HEK293 (cell line): ENCODE data around the gene NCAN.

Experiments
- CTCF ChIA-PET: fragments of 350-600 bp; formaldehyde crosslinking; extraction: SDS; loops from one replicate; lab custom pipeline; 2021; ENCODE audit warnings: antibody characterized with exemption; lab: Yijun Ruan, JAX
- POLR2A ChIA-PET: fragments of 300-600 bp; formaldehyde crosslinking; extraction: SDS; loops from one replicate; lab custom pipeline; 2020; ENCODE audit warnings: antibody characterized with exemption, inconsistent platforms; lab: Yijun Ruan, JAX
- H3K27ac ChIP-seq: fragments of 200-500 bp; sonication (Bioruptor generic); 2 replicates; pipeline ENCODE4 v1.5.1; 2014; ENCODE audit warnings: low read depth, low read length, control low read depth, inconsistent platforms; ENCODE audit errors: extremely low read depth
- H3K36me3 ChIP-seq, 2 experiments: fragments of 200-500 bp in 1 of 2; sonication (Bioruptor generic) in 1 of 2; 1 replicate in 1 of 2; 2 replicates in 1 of 2; pipeline ENCODE4 v1.5.1; 2014 to 2017; ENCODE audit warnings: inconsistent platforms in 2 of 2, low read length in 2 of 2; ENCODE audit not compliant: control insufficient read depth in 2 of 2, insufficient read depth in 1 of 2
- H3K4me1 ChIP-seq: fragments of 200-500 bp; sonication (Bioruptor generic); 2 replicates; pipeline ENCODE4 v1.5.1; 2014; ENCODE audit warnings: mild to moderate bottlenecking, low read length, inconsistent platforms; ENCODE audit not compliant: control insufficient read depth, insufficient read depth
- H3K4me3 ChIP-seq: 2 replicates; pipeline ENCODE4 v1.5.1; 2011; ENCODE audit warnings: low read depth, mild to moderate bottlenecking, control low read depth, low read length, moderate library complexity
- H3K9me3 ChIP-seq: fragments of 200-500 bp; sonication (Bioruptor generic); 2 replicates; pipeline ENCODE4 v1.5.1; 2014; ENCODE audit warnings: low read depth, low read length, inconsistent platforms; ENCODE audit not compliant: control insufficient read depth, insufficient read depth
- GLI4 ChIP-seq: fragments of 450-650 bp; formaldehyde crosslinking; IDR thresholded peaks from 2 replicates; pipeline ENCODE4 v1.5.1; 2016; ENCODE audit warnings: missing biosample characterization, missing genetic modification characterization
- GLIS1 ChIP-seq: fragments of 450-650 bp; formaldehyde crosslinking; IDR thresholded peaks from 2 replicates; pipeline ENCODE4 v1.5.1; 2016; ENCODE audit warnings: missing biosample characterization, missing genetic modification characterization
- IKZF3 ChIP-seq: fragments of 450-650 bp; IDR thresholded peaks from 2 replicates; pipeline ENCODE4 v1.5.0; 2018; ENCODE audit warnings: missing biosample characterization, mild to moderate bottlenecking, missing genetic modification characterization, moderate library complexity
- REST ChIP-seq: fragments of 450-650 bp; formaldehyde crosslinking; IDR thresholded peaks from 2 replicates; pipeline ENCODE4 v1.5.1; 2016; ENCODE audit warnings: missing biosample characterization, missing genetic modification characterization
- SETDB1 ChIP-seq: IDR thresholded peaks from one replicate; pipeline ENCODE4 v1.6.1; 2017; ENCODE audit warnings: mild to moderate bottlenecking, low read length, moderate library complexity, mixed read lengths; ENCODE audit not compliant: insufficient read length
- SP7 ChIP-seq: fragments of 450-650 bp; formaldehyde crosslinking; IDR thresholded peaks from 2 replicates; pipeline ENCODE4 v1.5.1; 2016; ENCODE audit warnings: missing biosample characterization, missing genetic modification characterization
- ZBTB17 ChIP-seq: fragments of 450-650 bp; formaldehyde crosslinking; IDR thresholded peaks from 2 replicates; pipeline ENCODE4 v1.5.1; 2016; ENCODE audit warnings: missing biosample characterization, missing genetic modification characterization
- ZBTB49 ChIP-seq: fragments of 450-650 bp; formaldehyde crosslinking; IDR thresholded peaks from 2 replicates; pipeline ENCODE4 v1.5.1; 2016; ENCODE audit warnings: missing biosample characterization, missing genetic modification characterization, low read depth
- ZNF19 ChIP-seq: fragments of 450-650 bp; formaldehyde crosslinking; IDR thresholded peaks from 2 replicates; pipeline ENCODE4; 2016; ENCODE audit warnings: missing biosample characterization, missing genetic modification characterization, low read depth
- ZNF202 ChIP-seq: fragments of 450-650 bp; formaldehyde crosslinking; IDR thresholded peaks from 2 replicates; pipeline ENCODE4 v1.5.1; 2016; ENCODE audit warnings: missing biosample characterization, missing genetic modification characterization, borderline replicate concordance
- ZNF23 ChIP-seq: fragments of 450-650 bp; formaldehyde crosslinking; IDR thresholded peaks from 2 replicates; pipeline ENCODE4 v1.5.1; 2016; ENCODE audit warnings: missing biosample characterization, missing genetic modification characterization, borderline replicate concordance
- ZNF529 ChIP-seq: fragments of 450-650 bp; formaldehyde crosslinking; IDR thresholded peaks from 2 replicates; pipeline ENCODE4 v1.5.1; 2017; ENCODE audit warnings: missing genetic modification characterization, missing biosample characterization; ENCODE audit not compliant: insufficient replicate concordance
- ZNF580 ChIP-seq: fragments of 450-650 bp; formaldehyde crosslinking; IDR thresholded peaks from 2 replicates; pipeline ENCODE4 v1.5.1; 2016; ENCODE audit warnings: missing biosample characterization, missing genetic modification characterization
- ZNF692 ChIP-seq: fragments of 450-650 bp; formaldehyde crosslinking; IDR thresholded peaks from 2 replicates; pipeline ENCODE4 v1.5.1; 2016; ENCODE audit warnings: missing biosample characterization, missing genetic modification characterization
- ZNF76 ChIP-seq: fragments of 450-650 bp; formaldehyde crosslinking; IDR thresholded peaks from 2 replicates; pipeline ENCODE4; 2016; ENCODE audit warnings: low read depth, missing biosample characterization, missing genetic modification characterization, borderline replicate concordance
- ZNF768 ChIP-seq: fragments of 450-650 bp; formaldehyde crosslinking; IDR thresholded peaks from 2 replicates; pipeline ENCODE4 v1.5.1; 2018; ENCODE audit warnings: missing biosample characterization, mild to moderate bottlenecking, missing genetic modification characterization
- ZSCAN30 ChIP-seq: fragments of 450-650 bp; IDR thresholded peaks from 2 replicates; pipeline ENCODE4 v1.5.1; 2018; ENCODE audit warnings: missing biosample characterization, mild to moderate bottlenecking, missing genetic modification characterization, moderate library complexity

The NCAN gene

GRCh38 chr19:19214892-19215291, 3.1 kb downstream of the NCAN start:
- POLR2A ChIA-PET, result no interaction called here
- no peak overlapping the region for H3K4me3 ChIP-seq
- no peak overlapping the region for H3K27ac ChIP-seq
- TF ChIP-seq ZNF529, result no peak
- TF ChIP-seq ZNF768, result peak; percentile 58; the same call in 1 of the 2 replicates
- peak; percentile 96 for TF ChIP-seq REST (tag by site-specific recombination)
- peak; percentile 38 for TF ChIP-seq GLIS1 (tag by site-specific recombination)
- TF ChIP-seq IKZF3 (tag by site-specific recombination), result peak; percentile 63; the same call in 1 of the 2 replicates
- TF ChIP-seq ZSCAN30 (tag by site-specific recombination), result 0 out of 2 replicates have a peak, but pooled peaks have one; percentile 11
- no peak for TF ChIP-seq ZNF580 (tag by site-specific recombination)
- peak; percentile 34; the same call in 1 of the 2 replicates for TF ChIP-seq ZNF76 (tag by site-specific recombination)
- no peaks in the 10 kb centered on the region for H3K4me1 ChIP-seq
- CTCF ChIA-PET, result interaction anchor here (2.2 kb wide), 1 partner anchor 10 kb away, joined by 6 read pairs; no protein-coding TSS in a partner anchor
- no peaks in the 10 kb centered on the region for H3K9me3 ChIP-seq
- no peaks in the 10 kb centered on the region for H3K36me3 ChIP-seq

GRCh38 chr19:19215792-19216191, 4.0 kb downstream of the NCAN start:
- Histone ChIP-seq H3K36me3 (no peaks in the 10 kb centered on the region), H3K9me3 (no peaks in the 10 kb centered on the region), H3K4me3 (no peak overlapping the region), H3K27ac (no peak overlapping the region), H3K4me1 (no peaks in the 10 kb centered on the region)
- CTCF ChIA-PET, result interaction anchor here (1.0 to 2.2 kb wide), 2 partner anchors 9 to 41 kb away, joined by 4 to 6 read pairs; no protein-coding TSS in a partner anchor
- POLR2A ChIA-PET, result no interaction called here
- TF ChIP-seq ZNF202 (tag by site-specific recombination), result no peak
- TF ChIP-seq ZBTB49, result no peak
- no peak for TF ChIP-seq GLI4 (tag by site-specific recombination)
- no peak for TF ChIP-seq ZNF19
- no peak for TF ChIP-seq ZNF692 (tag by site-specific recombination)

- Histone ChIP-seq H3K4me3 (no peak overlapping the region), H3K27ac (no peak overlapping the region), H3K36me3 (no peaks in the 10 kb centered on the region), H3K9me3 (no peaks in the 10 kb centered on the region), H3K4me1 (no peaks in the 10 kb centered on the region)
- ChIA-PET CTCF (interaction anchor here (1.0 to 2.2 kb wide), 3 partner anchors 8 to 42 kb away, joined by 4 to 6 read pairs (median 6); no protein-coding TSS in a partner anchor), POLR2A (no interaction called here)
- peak; percentile 81; the same call in 1 of the 2 replicates for TF ChIP-seq ZNF23 (tag by site-specific recombination)
- peak; percentile 63 for TF ChIP-seq ZBTB17 (tag by site-specific recombination)
- TF ChIP-seq SETDB1, result peak; percentile 40
- no peak for TF ChIP-seq SP7 (tag by site-specific recombination)
These were observed 5.3 kb downstream of the NCAN start for GRCh38 chr19:19217099-19217498.
